ENCODE data around the gene SPINT4. TPM values are rescaled to one million over a fixed set of nuclear protein-coding genes. Genes with fewer than 3 reads are reported as not detected.
"Not testable (repeated sequence)": the region's sequence is repeated elsewhere in the genome, so short reads cannot be mapped to it uniquely, and the experiment has no call there.

Gene SPINT4
- total and polyA plus RNA-seq, 2 donors = not detected

- no peak overlapping the region for H3K4me3 ChIP-seq (ENCODE audit: low read depth, low read length)
- DNase-seq (ENCODE audit: extremely low spot score) = no peak
- no peaks in the 10 kb centered on the region for H3K36me3 ChIP-seq (ENCODE audit: insufficient read depth)
- H3K4me1 ChIP-seq (ENCODE audit: insufficient read depth) = no peaks in the 10 kb centered on the region
- H3K27ac ChIP-seq (ENCODE audit: low read depth) = no peak overlapping the region
- WGBS = 88% methylated on average over 23 of the region's 23 CpGs
These were observed 13.8 kb downstream of the SPINT4 start for GRCh38 chr20:45735988-45736387.

- DNase-seq (ENCODE audit: extremely low spot score) = no peak
- Histone ChIP-seq H3K4me3 (ENCODE audit: low read depth, low read length) (no peak overlapping the region), H3K27ac (ENCODE audit: low read depth) (no peak overlapping the region), H3K36me3 (ENCODE audit: insufficient read depth) (no peaks in the 10 kb centered on the region), H3K4me1 (ENCODE audit: insufficient read depth) (no peaks in the 10 kb centered on the region)
- WGBS = 84% methylated on average over 4 of the region's 4 CpGs
These were observed 20.4 kb downstream of the SPINT4 start for GRCh38 chr20:45742596-45742995.

- no peak overlapping the region for H3K27ac ChIP-seq (ENCODE audit: low read depth)
- no peaks in the 10 kb centered on the region for H3K36me3 ChIP-seq (ENCODE audit: insufficient read depth)
- DNase-seq (ENCODE audit: extremely low spot score) = no peak
- no peak overlapping the region for H3K4me3 ChIP-seq (ENCODE audit: low read depth, low read length)
- H3K4me1 ChIP-seq (ENCODE audit: insufficient read depth) = no peaks in the 10 kb centered on the region
These were observed 22.9 kb downstream of the SPINT4 start for GRCh38 chr20:45745015-45745414.

- DNase-seq (ENCODE audit: extremely low spot score) = no peak
- Histone ChIP-seq H3K4me1 (ENCODE audit: insufficient read depth) (no peaks in the 10 kb centered on the region), H3K27ac (ENCODE audit: low read depth) (no peak overlapping the region), H3K4me3 (ENCODE audit: low read depth, low read length) (no peak overlapping the region), H3K36me3 (ENCODE audit: insufficient read depth) (no peaks in the 10 kb centered on the region)
- 85% methylated on average over 1 of the region's 1 CpG for WGBS
These were observed 29.6 kb downstream of the SPINT4 start for GRCh38 chr20:45751721-45752120.

GRCh38 chr20:45752746-45753145 lies 30.6 kb downstream of the SPINT4 start:
- WGBS = 79% methylated on average over 3 of the region's 3 CpGs
- no peak for DNase-seq (ENCODE audit: extremely low spot score)
- Histone ChIP-seq H3K4me3 (ENCODE audit: low read depth, low read length) (no peak overlapping the region), H3K36me3 (ENCODE audit: insufficient read depth) (no peaks in the 10 kb centered on the region), H3K4me1 (ENCODE audit: insufficient read depth) (no peaks in the 10 kb centered on the region), H3K27ac (ENCODE audit: low read depth) (no peak overlapping the region)

GRCh38 chr20:45758096-45758495 lies 35.9 kb downstream of the SPINT4 start:
- Histone ChIP-seq H3K4me1 (ENCODE audit: insufficient read depth) (no peaks in the 10 kb centered on the region), H3K4me3 (ENCODE audit: low read depth, low read length) (no peak overlapping the region), H3K27ac (ENCODE audit: low read depth) (no peak overlapping the region), H3K36me3 (ENCODE audit: insufficient read depth) (no peaks in the 10 kb centered on the region)
- WGBS = 86% methylated on average over 4 of the region's 4 CpGs
- no peak for DNase-seq (ENCODE audit: extremely low spot score)

GRCh38 chr20:45759921-45760320 lies 37.8 kb downstream of the SPINT4 start:
- not testable (repeated sequence) for H3K4me3 ChIP-seq (ENCODE audit: low read depth, low read length); DNase-seq (ENCODE audit: extremely low spot score); H3K27ac ChIP-seq (ENCODE audit: low read depth); H3K4me1 ChIP-seq (ENCODE audit: insufficient read depth); H3K36me3 ChIP-seq (ENCODE audit: insufficient read depth)
- 72% methylated on average over 8 of the region's 8 CpGs for WGBS

GRCh38 chr20:45761966-45762365 lies 39.8 kb downstream of the SPINT4 start:
- not testable (repeated sequence) for H3K27ac ChIP-seq (ENCODE audit: low read depth); H3K4me3 ChIP-seq (ENCODE audit: low read depth, low read length); DNase-seq (ENCODE audit: extremely low spot score); H3K36me3 ChIP-seq (ENCODE audit: insufficient read depth); H3K4me1 ChIP-seq (ENCODE audit: insufficient read depth)
- WGBS = 90% methylated on average over 12 of the region's 12 CpGs

GRCh38 chr20:45764618-45765282 lies 42.6 kb downstream of the SPINT4 start:
- WGBS = 78% methylated on average over 13 of the region's 13 CpGs
- not testable (repeated sequence) for H3K4me1 ChIP-seq (ENCODE audit: insufficient read depth); DNase-seq (ENCODE audit: extremely low spot score); H3K4me3 ChIP-seq (ENCODE audit: low read depth, low read length); H3K36me3 ChIP-seq (ENCODE audit: insufficient read depth); H3K27ac ChIP-seq (ENCODE audit: low read depth)

- Histone ChIP-seq H3K4me3 (ENCODE audit: low read depth, low read length) (no peak overlapping the region), H3K36me3 (ENCODE audit: insufficient read depth) (no peaks in the 10 kb centered on the region), H3K4me1 (ENCODE audit: insufficient read depth) (no peaks in the 10 kb centered on the region), H3K27ac (ENCODE audit: low read depth) (no peak overlapping the region)
- no peak for DNase-seq (ENCODE audit: extremely low spot score)
- 56% methylated on average over 4 of the region's 4 CpGs for WGBS
These were observed 43.2 kb downstream of the SPINT4 start for GRCh38 chr20:45765307-45765875.

- no peaks in the 10 kb centered on the region for H3K36me3 ChIP-seq (ENCODE audit: insufficient read depth)
- no peak overlapping the region for H3K4me3 ChIP-seq (ENCODE audit: low read depth, low read length)
- DNase-seq (ENCODE audit: extremely low spot score) = no peak
- no peaks in the 10 kb centered on the region for H3K4me1 ChIP-seq (ENCODE audit: insufficient read depth)
- no peak overlapping the region for H3K27ac ChIP-seq (ENCODE audit: low read depth)
- WGBS = 68% methylated on average over 3 of the region's 3 CpGs
These were observed 43.8 kb downstream of the SPINT4 start for GRCh38 chr20:45765980-45766379.

- DNase-seq (ENCODE audit: extremely low spot score) = no peak
- H3K4me3 ChIP-seq (ENCODE audit: low read depth, low read length) = no peak overlapping the region
- no peak overlapping the region for H3K27ac ChIP-seq (ENCODE audit: low read depth)
- H3K36me3 ChIP-seq (ENCODE audit: insufficient read depth) = no peaks in the 10 kb centered on the region
- H3K4me1 ChIP-seq (ENCODE audit: insufficient read depth) = no peaks in the 10 kb centered on the region
These were observed 46.3 kb downstream of the SPINT4 start for GRCh38 chr20:45768479-45768878.

- DNase-seq (ENCODE audit: extremely low spot score) = peak; percentile 46
- no peak overlapping the region for H3K27ac ChIP-seq (ENCODE audit: low read depth)
- no peaks in the 10 kb centered on the region for H3K36me3 ChIP-seq (ENCODE audit: insufficient read depth)
- WGBS = 19% methylated on average over 5 of the region's 5 CpGs
- no peaks in the 10 kb centered on the region for H3K4me1 ChIP-seq (ENCODE audit: insufficient read depth)
- H3K4me3 ChIP-seq (ENCODE audit: low read depth, low read length) = no peak overlapping the region
These were observed 49.1 kb downstream of the SPINT4 start for GRCh38 chr20:45771182-45771759.

GRCh38 chr20:45772693-45773092 lies 50.5 kb downstream of the SPINT4 start:
- no peaks in the 10 kb centered on the region for H3K36me3 ChIP-seq (ENCODE audit: insufficient read depth)
- no peak for DNase-seq (ENCODE audit: extremely low spot score)
- no peak overlapping the region for H3K4me3 ChIP-seq (ENCODE audit: low read depth, low read length)
- H3K27ac ChIP-seq (ENCODE audit: low read depth) = no peak overlapping the region
- no peaks in the 10 kb centered on the region for H3K4me1 ChIP-seq (ENCODE audit: insufficient read depth)
- WGBS = 50% methylated on average over 3 of the region's 3 CpGs
